ENCODE measurements around the gene POU6F2.
"Not testable (repeated sequence)": the region's sequence is repeated elsewhere in the genome, so short reads cannot be mapped to it uniquely, and the experiment has no call there.

The POU6F2 gene

DNA sequence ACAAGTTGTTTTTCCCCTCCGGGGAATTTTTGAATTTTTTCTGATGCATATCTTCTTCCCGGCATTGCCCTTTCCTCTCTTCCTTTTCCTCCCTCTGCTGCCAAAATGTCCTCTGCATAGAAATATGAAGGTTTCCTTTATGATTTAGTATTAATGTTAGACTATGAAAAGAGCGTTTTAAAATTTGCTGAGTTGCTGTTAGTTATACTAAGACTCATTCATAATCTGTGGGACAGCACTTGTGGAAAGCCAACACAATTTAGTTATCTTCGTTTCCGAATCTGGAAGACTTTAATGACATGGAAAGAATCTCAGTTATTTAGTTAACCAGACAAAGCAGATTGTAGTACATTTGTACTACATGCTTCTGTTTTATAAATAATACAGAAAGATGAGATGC is 25.0 kb downstream of the POU6F2 start:
- no peak for DNase-seq

DNA sequence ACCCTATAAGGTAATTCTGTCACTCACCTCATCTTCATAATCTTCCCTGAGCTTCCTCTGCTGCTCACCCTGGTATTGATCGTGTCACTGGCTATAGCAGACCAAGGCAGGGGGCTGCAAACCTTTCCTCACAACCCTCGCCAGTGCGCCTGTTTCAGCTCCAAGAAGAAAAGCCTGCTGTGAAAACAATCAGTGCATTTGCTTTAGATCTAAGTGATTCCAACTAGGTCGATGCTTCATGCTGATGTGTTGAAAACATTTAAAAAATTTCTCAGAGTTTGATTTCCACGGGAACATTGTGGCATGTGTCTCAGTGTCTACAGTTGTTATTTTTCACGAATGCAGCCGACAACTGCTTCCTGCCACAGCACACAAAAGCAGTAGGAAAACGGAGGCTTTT is 27.3 kb downstream of the POU6F2 start:
- DNase-seq, result no peak

DNA sequence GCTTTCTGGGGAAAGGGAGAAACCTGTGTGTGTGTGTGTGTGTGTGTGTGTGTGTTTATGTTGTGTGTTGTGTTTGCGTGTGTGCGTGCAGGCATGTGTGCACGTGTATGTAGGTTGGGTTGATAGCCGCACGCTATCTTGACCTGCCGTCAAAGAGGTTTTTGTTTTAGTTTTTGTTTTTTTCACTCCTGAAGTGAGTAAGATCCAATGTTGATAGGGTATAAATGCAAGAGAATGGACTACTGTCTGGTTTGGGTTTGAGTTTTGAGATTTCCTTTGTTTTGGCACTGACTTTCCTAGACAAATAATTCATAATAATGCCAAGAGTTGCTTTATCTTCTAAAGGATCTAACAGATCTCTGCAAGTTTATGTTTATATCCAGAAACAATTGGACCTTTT is 27.8 kb downstream of the POU6F2 start:
- DNase-seq, result no peak

DNA sequence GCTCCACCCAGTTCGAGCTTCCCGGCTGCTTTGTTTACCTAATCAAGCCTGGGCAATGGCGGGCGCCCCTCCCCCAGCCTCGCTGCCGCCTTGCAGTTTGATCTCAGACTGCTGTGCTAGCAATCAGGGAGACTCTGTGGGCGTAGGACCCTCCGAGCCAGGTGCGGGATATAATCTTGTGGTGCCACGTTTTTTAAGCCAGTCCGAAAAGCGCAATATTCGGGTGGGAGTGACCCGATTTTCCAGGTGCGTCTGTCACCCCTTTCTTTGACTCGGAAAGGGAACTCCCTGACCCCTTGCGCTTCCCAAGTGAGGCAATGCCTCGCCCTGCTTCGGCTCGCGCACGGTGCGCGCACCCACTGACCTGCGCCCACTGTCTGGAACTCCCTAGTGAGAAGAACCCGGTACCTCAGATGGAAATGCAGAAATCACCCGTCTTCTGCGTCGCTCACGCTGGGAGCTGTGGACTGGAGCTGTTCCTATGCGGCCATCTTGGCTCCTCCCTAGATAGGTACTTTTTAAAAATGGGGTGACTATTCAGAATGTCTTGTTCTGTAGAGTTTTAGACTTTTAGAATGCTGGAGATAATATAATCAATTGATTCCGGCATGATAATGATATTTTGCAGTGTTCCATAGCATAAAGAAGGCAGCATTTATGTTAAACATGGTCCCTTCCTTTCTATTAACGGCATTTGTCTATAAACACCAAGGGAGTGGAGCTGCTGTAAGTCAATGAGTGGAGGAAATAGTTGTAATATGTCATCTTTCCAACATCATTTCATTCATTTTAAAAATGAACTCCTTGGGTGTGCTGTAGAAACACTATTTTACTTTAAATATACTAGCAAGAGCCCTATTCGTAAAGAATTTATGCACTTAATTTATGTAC is 35.6 kb downstream of the POU6F2 start:
- DNase-seq, result not testable (repeated sequence)

DNA sequence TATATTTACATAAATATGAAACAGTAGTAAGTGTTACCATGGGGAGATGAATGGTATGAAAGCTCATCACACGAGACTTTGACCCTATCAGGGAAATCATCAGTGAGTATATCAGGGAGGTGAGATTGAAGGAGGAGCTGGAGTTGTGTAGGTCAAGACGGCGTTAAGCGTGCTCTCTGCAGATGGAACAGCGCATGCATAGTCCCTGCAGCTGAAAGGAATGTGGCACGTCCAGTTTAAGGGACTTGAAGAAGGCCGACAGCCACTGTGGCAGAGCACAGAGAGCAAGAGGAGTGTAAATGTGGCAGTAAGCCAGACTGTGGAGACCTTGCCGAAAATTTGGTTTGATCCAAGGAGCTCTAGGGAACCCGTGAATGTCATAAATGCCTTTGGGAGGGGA is 38.9 kb downstream of the POU6F2 start:
- no peak for DNase-seq

DNA sequence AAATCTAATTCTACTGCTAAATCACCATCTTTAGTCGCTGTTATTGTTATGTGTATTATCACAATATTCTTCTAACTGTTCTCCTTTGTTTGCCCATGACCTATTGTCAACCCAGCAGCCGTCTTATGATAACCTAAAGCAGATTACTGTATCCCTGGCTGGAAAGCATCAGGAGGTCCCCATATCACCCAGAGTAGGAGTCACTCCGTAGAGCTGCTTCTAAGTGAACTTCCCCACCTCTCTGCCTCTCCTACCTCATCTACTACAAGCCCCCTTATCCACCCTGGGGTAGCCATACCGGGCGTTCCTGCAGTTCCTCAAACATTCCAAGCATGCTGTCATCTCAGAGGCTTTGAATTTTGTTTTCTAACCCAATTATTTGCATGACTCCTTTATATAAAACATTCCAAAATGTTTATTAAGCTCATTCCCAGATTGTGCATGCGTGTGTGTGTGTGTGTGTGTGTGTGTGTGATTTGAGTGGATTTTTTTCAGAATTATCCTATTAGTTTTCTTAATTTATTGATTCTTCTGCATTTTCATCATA is 39.7 kb downstream of the POU6F2 start:
- no peak for DNase-seq

DNA sequence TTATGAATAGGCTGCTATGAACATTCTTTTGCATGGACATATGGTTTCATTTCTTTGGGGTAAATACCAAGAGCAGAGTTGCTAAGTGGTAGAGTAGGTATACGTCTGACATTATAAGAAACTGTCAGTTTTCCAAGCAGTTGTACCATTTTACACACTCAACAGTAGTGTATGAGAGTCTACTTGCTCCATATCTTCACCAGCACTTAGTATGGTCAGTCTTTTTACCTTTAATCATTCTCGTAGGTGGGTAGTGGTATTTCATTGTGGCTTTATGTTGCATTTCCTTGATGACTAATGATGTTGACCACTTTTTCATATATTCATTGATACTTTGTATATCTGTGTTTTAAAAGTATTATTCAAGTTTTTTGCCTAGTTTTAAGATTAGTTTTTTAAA is 45.1 kb downstream of the POU6F2 start:
- DNase-seq, result no peak

DNA sequence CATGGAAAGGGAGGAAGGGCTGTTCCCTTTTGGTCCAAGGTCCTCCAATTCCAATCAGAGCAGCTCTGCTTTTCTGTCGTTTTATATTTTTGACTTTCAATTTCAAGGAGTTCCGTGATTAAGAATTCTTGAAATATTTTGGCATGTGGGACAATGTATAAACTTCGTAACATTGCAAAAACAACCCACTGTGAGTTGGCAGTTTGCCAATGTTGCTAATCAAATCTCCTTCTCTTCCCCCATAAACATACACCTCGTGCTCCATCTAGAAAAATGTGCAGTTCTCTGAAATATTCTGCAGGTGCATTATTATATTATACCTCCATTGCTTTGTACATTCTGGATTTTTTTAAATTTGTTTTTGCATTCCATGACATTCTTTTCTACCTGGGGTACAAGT is 49.8 kb downstream of the POU6F2 start:
- no peak for DNase-seq

DNA sequence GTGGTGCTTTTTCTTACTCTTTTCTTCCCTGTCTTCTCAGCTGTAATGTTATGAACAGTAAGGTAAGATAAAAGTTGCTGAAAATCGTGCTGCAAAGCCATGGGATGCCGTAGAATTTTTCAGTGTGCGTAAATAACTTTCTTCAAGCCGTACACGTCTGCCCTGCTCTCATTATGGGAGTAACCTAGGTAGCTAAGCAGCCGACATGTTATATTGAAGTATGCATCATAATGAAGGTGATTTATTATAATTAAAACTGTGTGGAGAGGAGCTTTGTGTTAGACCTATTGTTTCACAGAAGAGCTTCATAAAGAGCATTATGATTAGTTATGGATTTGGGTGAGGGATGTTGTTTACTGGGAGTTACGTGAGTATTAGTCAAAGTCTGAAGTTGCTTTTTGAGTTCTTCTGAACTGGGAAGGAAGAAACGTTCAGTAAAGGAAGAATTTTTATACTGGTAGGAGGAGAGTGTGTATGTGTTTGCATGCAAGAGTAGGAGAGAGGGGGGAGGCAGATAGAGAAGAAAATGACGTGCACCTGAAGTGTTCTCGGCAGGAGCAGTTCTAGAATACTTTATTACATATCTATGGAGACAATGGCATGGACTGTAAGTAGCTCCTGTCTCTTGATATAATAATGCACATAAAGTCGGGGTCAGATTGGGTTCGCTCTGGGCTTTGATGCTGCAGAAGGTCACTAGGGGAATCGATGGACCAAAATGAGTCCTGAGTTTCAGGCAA is 56.3 kb downstream of the POU6F2 start:
- no peak for DNase-seq

DNA sequence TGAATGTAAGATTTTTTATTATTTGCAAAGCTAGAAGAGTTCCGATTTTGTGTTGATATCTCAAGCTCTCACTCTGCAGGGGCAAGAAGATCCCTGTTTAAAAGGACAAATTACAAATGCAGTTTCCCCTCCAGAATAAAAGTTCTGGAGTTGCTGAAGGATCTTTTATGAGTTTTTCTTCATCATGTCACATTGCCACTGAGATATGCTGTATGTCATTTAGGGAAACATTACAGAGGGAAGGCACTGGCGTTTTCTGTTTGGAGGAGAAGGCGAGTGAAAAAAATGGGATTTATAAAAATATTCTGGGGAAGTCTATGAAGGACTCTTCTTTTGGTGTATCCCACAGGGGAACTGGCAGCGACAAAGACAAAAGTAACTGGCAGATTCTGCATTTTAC is 57.4 kb downstream of the POU6F2 start:
- DNase-seq, result no peak

DNA sequence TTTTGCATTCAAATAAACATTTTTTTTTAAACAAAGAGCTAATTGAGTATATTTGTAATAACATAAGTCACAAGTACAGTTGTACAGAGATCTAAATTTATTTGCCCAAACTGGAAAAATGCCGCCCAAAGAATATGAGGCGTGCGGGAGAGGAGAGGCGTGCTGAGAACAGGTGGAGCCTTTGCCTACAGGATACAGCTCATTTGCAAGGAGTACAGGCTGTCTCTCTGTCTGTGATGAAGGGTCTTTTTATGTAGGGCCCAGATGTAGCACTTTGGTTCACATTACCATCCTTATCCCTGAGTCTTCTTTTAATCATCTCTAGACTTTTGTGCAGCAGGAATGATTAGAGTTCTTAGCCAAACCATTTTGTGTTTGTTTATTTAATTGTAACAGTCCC is 58.2 kb downstream of the POU6F2 start:
- no peak for DNase-seq

DNA sequence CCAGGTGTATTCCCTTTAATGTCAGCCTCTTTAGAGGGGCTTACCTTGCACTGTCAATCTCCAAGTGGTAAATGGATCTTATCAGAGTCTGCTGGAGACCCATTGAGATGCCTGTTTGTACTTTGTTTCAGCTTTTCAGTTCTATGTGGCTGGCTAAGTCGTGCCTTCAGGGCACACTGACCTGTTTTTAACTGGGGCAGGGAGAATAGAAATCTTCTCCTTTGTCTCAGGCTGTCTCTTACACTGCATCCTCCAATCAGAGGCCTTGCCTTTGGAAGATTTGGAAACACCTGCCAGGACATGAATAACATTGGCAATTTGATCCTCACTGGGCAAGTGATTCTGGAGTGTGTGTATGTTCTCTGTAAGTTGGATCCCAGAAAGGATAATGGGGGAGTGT is 65.0 kb downstream of the POU6F2 start:
- DNase-seq, result no peak

DNA sequence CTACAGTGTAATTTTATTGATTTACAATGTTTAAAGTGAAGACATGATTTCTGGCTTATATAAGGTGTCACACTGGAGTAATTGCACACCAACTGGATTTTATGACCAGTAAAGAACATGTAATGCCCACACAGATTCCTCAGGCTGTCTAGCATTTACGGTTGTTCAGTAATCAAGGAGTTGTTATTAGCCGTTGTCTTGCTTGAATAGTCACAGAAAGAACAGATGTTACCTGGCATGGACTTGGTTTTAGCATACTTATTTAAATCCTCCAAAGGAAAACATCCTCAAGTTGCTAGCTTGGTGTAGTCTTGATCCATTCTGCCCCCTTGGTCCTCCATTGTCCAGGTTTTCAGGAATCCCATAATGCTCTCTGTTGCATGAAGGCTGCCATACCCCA is 65.8 kb downstream of the POU6F2 start:
- no peak for DNase-seq

DNA sequence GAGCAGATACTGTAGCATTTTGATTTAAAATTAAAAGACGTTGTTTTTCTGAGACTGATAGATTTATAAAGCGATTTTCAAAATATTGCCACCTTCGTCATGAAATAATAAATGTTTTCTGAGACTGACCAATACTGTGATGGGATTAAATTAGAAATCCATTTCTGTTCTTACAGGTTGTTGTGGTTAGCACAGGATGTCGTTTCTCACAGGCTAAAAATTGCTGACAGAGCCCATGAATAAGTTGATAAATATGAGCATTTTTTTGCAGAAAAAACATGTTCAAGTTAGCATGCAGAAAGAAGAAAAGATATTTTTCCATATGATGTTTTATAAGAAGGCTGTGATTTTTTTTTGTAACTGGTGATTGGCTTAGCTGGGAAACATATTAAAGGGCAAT is 66.8 kb downstream of the POU6F2 start:
- no peak for DNase-seq

DNA sequence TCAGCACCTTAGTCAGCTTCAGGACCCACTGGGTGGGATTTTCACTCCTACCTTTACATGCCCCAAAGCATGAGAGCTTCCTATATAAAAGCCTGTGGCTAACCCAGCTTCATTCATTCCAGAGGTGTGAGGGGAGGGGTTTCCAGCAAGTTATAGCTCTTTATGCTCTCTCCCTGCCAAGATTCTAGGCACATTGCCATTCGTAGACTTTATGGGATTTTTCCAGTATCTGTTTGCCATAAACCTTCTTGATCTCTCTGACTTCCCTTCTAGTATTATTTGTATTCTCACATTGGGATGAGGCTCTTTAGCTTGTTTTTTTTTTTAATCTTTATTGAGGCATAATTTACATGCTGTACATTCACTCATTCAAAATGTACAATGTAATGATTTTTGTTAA is 67.5 kb downstream of the POU6F2 start:
- no peak for DNase-seq

DNA sequence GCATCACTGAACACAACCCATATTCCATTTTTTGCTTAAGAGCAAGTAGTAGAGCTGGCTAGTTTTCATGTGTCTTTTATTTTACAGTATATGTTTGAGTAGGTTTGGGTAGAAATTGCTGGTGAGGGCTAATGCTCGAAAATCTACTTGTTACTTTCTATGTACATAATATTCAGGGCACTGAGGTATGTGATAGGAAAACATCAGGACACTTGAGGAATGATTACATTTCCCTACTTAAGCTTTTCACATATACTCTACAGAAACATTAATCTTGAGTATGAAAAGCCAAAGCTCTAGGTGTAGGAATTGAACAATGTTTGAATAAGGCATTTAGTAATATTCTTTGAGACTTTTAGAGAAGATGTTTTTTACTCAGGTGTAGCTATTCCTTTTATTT is 73.6 kb downstream of the POU6F2 start:
- no peak for DNase-seq

DNA sequence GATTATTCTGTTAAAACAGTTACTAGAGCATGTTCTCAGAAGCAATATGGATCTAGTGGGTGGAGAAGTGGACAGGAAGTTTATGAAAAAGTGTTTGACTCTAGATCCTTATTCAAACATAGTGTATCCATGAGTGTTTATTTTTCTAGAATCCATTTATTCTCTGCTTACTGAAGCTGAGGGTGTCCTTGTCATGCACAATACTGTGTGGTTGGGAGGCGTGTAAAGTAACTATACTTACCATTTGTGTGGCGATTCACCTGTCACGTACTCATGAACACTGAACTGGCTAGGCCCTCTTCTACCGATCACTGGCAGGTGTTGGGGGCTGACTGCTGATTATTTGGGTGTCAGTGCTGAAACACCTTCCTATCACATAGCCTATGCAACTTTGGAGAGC is 74.0 kb downstream of the POU6F2 start:
- no peak for DNase-seq

DNA sequence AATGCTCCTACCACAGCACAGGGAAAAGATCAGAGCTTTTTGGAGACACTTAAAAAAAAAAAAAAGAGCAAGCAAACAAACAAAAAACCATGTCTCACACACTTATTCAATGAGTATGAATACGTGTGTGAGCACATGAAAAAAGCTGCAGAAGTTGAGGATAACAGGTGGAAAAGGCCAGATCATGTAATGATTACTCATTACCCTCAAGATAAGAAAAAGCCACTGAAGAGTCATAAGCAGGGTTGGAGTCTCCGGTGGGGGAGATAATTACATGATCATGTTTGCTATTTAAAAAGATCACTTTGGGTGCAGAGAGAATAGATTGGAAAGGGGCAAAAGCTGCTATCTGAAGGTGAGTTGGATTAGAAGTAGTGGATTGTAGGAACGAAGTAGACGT is 77.0 kb downstream of the POU6F2 start:
- no peak for DNase-seq

DNA sequence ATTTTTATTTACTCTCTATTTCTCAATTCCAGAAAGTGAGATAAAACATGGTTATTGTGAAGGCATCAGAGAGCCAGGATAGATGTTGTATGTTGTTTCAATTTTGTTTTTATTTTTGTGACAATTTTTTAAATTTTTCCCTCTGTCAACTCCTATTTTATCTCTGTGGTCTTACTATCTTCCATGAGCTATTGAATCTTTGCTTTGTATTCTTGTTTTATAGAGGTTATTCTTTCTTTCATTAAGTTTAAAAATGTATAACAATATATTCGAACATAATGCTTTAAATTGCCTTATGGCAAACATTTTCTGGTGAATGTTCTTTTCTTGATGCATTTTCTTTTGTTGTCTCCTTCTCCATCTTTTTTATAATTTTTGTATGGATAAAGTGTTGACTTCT is 78.4 kb downstream of the POU6F2 start:
- no peak for DNase-seq

DNA sequence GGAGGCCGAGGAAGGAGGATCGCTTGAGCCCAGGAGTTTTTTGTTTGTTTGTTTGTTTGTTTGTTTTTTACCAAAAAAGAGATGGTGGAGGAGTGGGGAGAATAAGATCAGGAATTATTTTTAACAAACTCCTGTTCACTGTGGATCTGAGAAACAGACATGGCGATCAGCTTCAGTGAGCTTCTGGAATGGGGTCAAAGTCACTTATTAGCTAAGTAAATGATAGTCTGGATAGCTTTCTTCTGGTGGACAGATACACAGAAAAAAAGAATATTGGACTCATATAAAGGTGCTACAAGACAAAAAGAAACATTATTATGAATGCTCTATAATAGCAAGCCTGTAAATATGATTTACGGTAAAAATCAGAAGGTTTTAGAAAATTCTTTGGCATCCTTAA is 85.1 kb downstream of the POU6F2 start:
- no peak for DNase-seq

DNA sequence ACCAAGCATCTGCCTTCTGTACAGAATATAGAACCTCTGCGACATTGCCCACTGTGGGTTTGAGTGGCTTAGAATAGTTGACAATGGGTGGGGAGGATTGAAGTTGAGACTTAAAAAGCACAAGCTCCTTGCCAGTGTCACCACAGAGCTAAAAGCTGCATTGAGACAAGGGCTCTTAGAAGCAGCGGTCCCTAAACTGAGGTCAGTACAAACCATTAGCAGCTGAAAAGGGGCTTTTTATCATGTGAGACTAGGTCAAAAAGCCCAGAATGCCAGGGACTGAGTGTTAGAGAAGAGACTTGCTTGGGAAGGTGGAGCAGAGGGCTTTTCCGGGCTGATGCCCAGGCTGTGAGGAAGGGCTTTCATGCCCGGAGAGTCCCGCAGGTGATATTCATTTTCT is 91.3 kb downstream of the POU6F2 start:
- DNase-seq, result no peak

DNA sequence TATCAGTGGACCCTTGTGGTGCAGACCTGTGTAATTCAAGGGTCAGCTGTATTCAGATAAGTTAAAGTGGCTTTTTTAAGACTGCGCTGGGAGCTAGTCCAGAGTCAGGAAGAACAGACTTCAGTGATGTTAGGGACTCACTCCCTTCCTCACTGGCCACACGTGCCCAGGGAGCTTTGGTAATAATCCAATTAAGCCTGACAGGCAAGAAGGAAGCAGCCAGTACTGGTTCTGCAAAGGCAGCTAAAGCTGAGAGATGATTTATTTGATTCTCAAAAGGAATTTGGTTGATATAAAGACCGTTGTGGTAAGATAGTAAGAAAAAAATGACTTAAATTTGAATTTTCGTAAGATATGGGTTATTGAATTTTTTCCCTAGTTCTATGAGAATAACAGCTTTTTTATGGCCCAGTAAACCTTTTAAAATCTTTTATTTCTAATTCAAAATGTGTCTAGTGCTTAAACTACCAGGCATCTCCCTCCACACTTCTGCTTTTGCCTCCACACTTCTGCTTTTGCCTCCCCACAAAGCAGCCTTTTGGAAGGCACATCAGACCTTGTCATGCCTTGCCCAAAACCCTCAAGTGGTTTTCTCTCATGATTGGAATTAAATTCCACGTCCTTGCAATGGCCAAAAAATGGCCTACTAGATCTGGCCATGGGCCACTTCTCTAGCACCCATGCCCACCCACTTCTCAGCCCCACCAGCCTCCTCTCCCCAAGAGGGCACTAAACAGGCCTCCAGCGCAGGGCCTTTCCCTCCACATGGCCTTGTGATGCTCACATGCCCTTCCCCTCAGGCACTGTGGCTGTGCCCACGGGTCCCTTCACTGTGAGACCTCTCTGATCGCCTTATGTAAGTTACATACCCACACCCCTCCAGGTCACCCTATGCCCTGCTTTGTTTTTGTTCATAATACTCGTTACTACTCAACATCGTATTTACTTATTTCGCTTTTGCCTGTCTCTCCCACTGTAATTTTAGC is 92.5 kb downstream of the POU6F2 start:
- DNase-seq, result no peak

DNA sequence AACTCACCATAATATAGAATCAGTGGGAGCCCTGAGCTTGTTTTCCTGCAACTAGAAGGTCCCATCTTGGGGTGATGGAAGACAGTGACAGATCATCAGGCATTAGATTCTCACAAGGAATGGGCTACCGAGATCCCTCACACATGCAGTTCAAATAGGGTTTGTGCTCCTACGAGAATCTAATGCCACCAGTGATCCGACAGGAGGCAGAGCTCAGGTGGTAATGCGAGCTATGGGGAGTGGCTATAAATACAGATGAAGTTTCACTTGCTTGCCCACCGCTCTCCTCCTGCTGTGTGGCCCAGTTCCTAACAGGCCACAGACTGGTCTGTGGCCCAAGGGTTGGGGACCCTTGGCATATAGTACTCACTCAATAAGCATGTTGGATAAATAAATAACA is 93.4 kb downstream of the POU6F2 start:
- no peak for DNase-seq

Measured in activated effector memory CD4-positive, alpha-beta T cell treated with anti-CD3 and anti-CD28 coated beads, Interleukin-2, amount 50 U/mL, for 16 hours (primary cell).